HepG2 (cell line): ENCODE results near the gene DYDC2. TPM values are rescaled to one million over a fixed set of nuclear protein-coding genes. Genes with fewer than 3 reads are reported as not detected.

Experiments
- ARID2 ChIP-seq: sonication (generic); formaldehyde crosslinking; IDR thresholded peaks from 2 replicates; pipeline ENCODE4 v1.8.1; 2022; ENCODE audit warnings: mild to moderate bottlenecking, missing genetic modification reagents, borderline replicate concordance
- ARNTL ChIP-seq: sonication (generic); formaldehyde crosslinking; IDR thresholded peaks from 2 replicates; pipeline ENCODE4 v1.4.0; 2020; ENCODE audit warnings: mild to moderate bottlenecking, missing genetic modification reagents
- BHLHE40 ChIP-seq: IDR thresholded peaks from 2 replicates; pipeline ENCODE4 v1.6.1; 2011; ENCODE audit warnings: low read length, improper control_type of control experiment
- FOXO1 ChIP-seq: sonication (generic); formaldehyde crosslinking; IDR thresholded peaks from 2 replicates; pipeline ENCODE4 v1.4.0; 2020; ENCODE audit warnings: missing genetic modification reagents
- GPN1 ChIP-seq: sonication (generic); formaldehyde crosslinking; IDR thresholded peaks from 2 replicates; pipeline ENCODE4 v1.5.1; 2020; ENCODE audit warnings: missing genetic modification reagents, borderline replicate concordance
- HCFC1 ChIP-seq: fragments of 150-350 bp; IDR thresholded peaks from 2 replicates; pipeline ENCODE4 v1.6.1; 2014; ENCODE audit warnings: low read depth, low read length
- HDAC2 ChIP-seq: sonication (generic); formaldehyde crosslinking; IDR thresholded peaks from 2 replicates; pipeline ENCODE4 v1.4.0; 2020; ENCODE audit warnings: missing genetic modification reagents
- HNRNPUL1 ChIP-seq: fragments of 200-400 bp; formaldehyde crosslinking; IDR thresholded peaks from 2 replicates; pipeline ENCODE4 v1.6.1; 2017; ENCODE audit warnings: low read depth, mild to moderate bottlenecking, low read length, moderate library complexity
- IRX3 ChIP-seq: sonication (generic); formaldehyde crosslinking; IDR thresholded peaks from 2 replicates; pipeline ENCODE4 v1.8.1; 2023; ENCODE audit warnings: mild to moderate bottlenecking, low read depth, missing genetic modification reagents, borderline replicate concordance
- JDP2 ChIP-seq: sonication (generic); formaldehyde crosslinking; IDR thresholded peaks from 2 replicates; pipeline ENCODE4 v1.8.1; 2022; ENCODE audit warnings: missing genetic modification reagents, borderline replicate concordance
- KLF11 ChIP-seq: IDR thresholded peaks from 2 replicates; pipeline ENCODE4 v1.6.1; 2016; ENCODE audit warnings: missing compliant biosample characterization
- NKX3-1 ChIP-seq: sonication (generic); formaldehyde crosslinking; IDR thresholded peaks from 2 replicates; pipeline ENCODE4 v1.5.0; 2020; ENCODE audit warnings: missing genetic modification reagents
- NRL ChIP-seq: sonication (generic); formaldehyde crosslinking; IDR thresholded peaks from 2 replicates; pipeline ENCODE4 v1.5.0; 2020; ENCODE audit warnings: missing genetic modification reagents, mild to moderate bottlenecking, moderate library complexity, borderline replicate concordance
- REPIN1 ChIP-seq: sonication (generic); formaldehyde crosslinking; IDR thresholded peaks from 2 replicates; pipeline ENCODE4 v1.8.0; 2022; ENCODE audit warnings: missing genetic modification reagents, low read depth, mild to moderate bottlenecking, borderline replicate concordance
- SALL2 ChIP-seq: sonication (generic); formaldehyde crosslinking; IDR thresholded peaks from 2 replicates; pipeline ENCODE4 v1.8.1; 2023; ENCODE audit warnings: mild to moderate bottlenecking, missing genetic modification reagents, inconsistent platforms
- SRF ChIP-seq: IDR thresholded peaks from 2 replicates; pipeline ENCODE4 v1.6.1; 2011; ENCODE audit warnings: mild to moderate bottlenecking, low read depth, low read length, moderate library complexity
- SRSF9 ChIP-seq: fragments of 200-400 bp; formaldehyde crosslinking; IDR thresholded peaks from 2 replicates; pipeline ENCODE4 v1.6.1; 2018; ENCODE audit warnings: borderline replicate concordance, mild to moderate bottlenecking, low read depth, low read length; ENCODE audit not compliant: insufficient read depth, poor library complexity, severe bottlenecking
- THAP11 ChIP-seq: IDR thresholded peaks from 2 replicates; pipeline ENCODE4 v1.6.1; 2016; ENCODE audit warnings: missing biosample characterization, missing genetic modification reagents
- THYN1 ChIP-seq: sonication (generic); formaldehyde crosslinking; IDR thresholded peaks from 2 replicates; pipeline ENCODE4 v1.8.1; 2023; ENCODE audit warnings: low read depth, mild to moderate bottlenecking, moderate library complexity, missing genetic modification reagents, borderline replicate concordance
- ZFP90 ChIP-seq: sonication (generic); formaldehyde crosslinking; IDR thresholded peaks from 2 replicates; pipeline ENCODE4 v1.8.0; 2022; ENCODE audit warnings: missing genetic modification reagents, mild to moderate bottlenecking, inconsistent platforms, borderline replicate concordance
- ZNF354B ChIP-seq: sonication (generic); formaldehyde crosslinking; IDR thresholded peaks from 2 replicates; pipeline ENCODE4 v1.8.0; 2022; ENCODE audit warnings: mild to moderate bottlenecking, missing genetic modification reagents
- ZNF510 ChIP-seq: sonication (generic); formaldehyde crosslinking; IDR thresholded peaks from 2 replicates; pipeline ENCODE4 v1.4.0; 2020; ENCODE audit warnings: low read depth, mild to moderate bottlenecking, missing genetic modification reagents
- ZNF543 ChIP-seq: sonication (generic); formaldehyde crosslinking; IDR thresholded peaks from 2 replicates; pipeline ENCODE4 v1.4.0; 2020; ENCODE audit warnings: mild to moderate bottlenecking, missing genetic modification reagents
- ZNF644 ChIP-seq: IDR thresholded peaks from 2 replicates; pipeline ENCODE4 v1.6.1; 2016; ENCODE audit warnings: low read depth
- ZNF720 ChIP-seq: sonication (generic); formaldehyde crosslinking; IDR thresholded peaks from 2 replicates; pipeline ENCODE4 v1.4.0; 2020; ENCODE audit warnings: missing genetic modification reagents
- ZSCAN30 ChIP-seq: sonication (generic); formaldehyde crosslinking; IDR thresholded peaks from 2 replicates; pipeline ENCODE4 v1.5.0; 2020; ENCODE audit warnings: mild to moderate bottlenecking, missing genetic modification reagents
- polyA plus RNA-seq, 8 experiments: library from polyadenylated mRNA; depleted of rRNA in 3 of 8; stranded (reverse) in 7 of 8; unstranded in 1 of 8; fragments of >200 nt; fragmentation: Illumina TruSeq in 4 of 8; extraction: Trizol in 4 of 8; gene quantifications; 2 replicates each; pipeline versions ENCODE4 v1.2.1 to v1.2.3, GENCODE V29; 2011 to 2016; ENCODE audit warnings: low read depth in 4 of 8, missing spikeins in 1 of 8, mixed read lengths in 1 of 8; ENCODE audit not compliant: insufficient read depth in 1 of 8
- total RNA-seq, 5 experiments: library from RNA; depleted of rRNA; stranded (reverse); fragments of >200 nt; fragmentation: Illumina TruSeq; extraction: Trizol; gene quantifications; 2 replicates each; pipeline ENCODE4 v1.2.3, GENCODE V29; 2016; ENCODE audit warnings: low read depth in 1 of 5
- TF ChIP-seq, protein P1 (sequence below): sonication (generic); formaldehyde crosslinking; IDR thresholded peaks from 2 replicates; pipeline ENCODE4 v1.4.0; 2020; ENCODE audit warnings: missing genetic modification reagents; ENCODE audit errors: not compliant biosample characterization
- TF ChIP-seq, protein P2 (sequence below): sonication (generic); formaldehyde crosslinking; IDR thresholded peaks from 2 replicates; pipeline ENCODE4 v1.8.0; 2023; ENCODE audit warnings: mild to moderate bottlenecking, missing genetic modification reagents
- TF ChIP-seq, protein P3 (sequence below): sonication (generic); formaldehyde crosslinking; IDR thresholded peaks from 2 replicates; pipeline ENCODE4 v1.4.0; 2020; ENCODE audit warnings: low read depth, mild to moderate bottlenecking, missing genetic modification reagents

Gene DYDC2
- total and polyA plus RNA-seq, 2 of the 13 experiments (the other 11 are each of a cell fraction or from before 2014, with no cell fraction given): 0.98 to 2.3 TPM

DNA sequence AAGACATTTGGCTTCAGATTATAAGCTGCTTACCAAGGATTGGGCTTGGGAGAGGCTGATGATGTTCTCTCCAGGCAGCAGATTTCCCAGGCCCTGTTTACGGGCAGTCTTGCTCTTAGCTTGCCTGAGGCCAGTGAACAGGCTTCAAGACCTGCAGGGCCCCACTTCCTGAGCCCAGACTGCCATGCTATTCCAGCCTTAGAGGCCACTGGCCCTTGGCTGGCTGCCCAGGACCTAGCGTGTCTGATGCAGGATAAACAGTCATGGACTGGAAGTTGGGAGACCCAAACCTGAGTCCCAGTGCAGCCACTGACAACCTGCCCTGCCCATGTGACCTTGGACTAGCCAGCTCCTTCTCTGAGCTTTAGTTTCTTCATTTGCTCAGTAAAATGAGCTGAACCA, 54.7 kb downstream of the DYDC2 start (continued):
- TF ChIP-seq ZSCAN30 (CRISPR knock-in tag) (no peak), KLF11 (CRISPR knock-in tag) (no peak), NKX3-1 (CRISPR knock-in tag) (no peak), HDAC2 (CRISPR knock-in tag) (no peak), THYN1 (no peak), SRF (no peak), JDP2 (CRISPR knock-in tag) (no peak), SALL2 (CRISPR knock-in tag) (no peak), ZNF720 (CRISPR knock-in tag) (no peak), NRL (CRISPR knock-in tag) (no peak), ARID2 (no peak), REPIN1 (no peak), THAP11 (no peak), ZNF354B (no peak), IRX3 (CRISPR knock-in tag) (no peak), ZFP90 (no peak), HCFC1 (no peak), FOXO1 (CRISPR knock-in tag) (no peak; the same call in 1 of the 2 replicates), ARNTL (no peak), ZNF644 (CRISPR knock-in tag) (peak; percentile 88), SRSF9 (no peak), GPN1 (CRISPR knock-in tag) (no peak), ZNF543 (CRISPR knock-in tag) (no peak), HNRNPUL1 (no peak), BHLHE40 (no peak), ZNF510 (no peak)
- TF ChIP-seq, protein P1, sequence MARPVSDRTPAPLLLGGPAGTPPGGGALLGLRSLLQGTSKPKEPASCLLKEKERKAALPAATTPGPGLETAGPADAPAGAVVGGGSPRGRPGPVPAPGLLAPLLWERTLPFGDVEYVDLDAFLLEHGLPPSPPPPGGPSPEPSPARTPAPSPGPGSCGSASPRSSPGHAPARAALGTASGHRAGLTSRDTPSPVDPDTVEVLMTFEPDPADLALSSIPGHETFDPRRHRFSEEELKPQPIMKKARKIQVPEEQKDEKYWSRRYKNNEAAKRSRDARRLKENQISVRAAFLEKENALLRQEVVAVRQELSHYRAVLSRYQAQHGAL (CRISPR knock-in tag): no peak
- TF ChIP-seq, protein P2, sequence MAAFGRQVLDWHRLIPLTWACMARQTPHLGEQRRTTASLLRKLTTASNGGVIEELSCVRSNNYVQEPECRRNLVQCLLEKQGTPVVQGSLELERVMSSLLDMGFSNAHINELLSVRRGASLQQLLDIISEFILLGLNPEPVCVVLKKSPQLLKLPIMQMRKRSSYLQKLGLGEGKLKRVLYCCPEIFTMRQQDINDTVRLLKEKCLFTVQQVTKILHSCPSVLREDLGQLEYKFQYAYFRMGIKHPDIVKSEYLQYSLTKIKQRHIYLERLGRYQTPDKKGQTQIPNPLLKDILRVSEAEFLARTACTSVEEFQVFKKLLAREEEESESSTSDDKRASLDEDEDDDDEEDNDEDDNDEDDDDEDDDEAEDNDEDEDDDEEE (CRISPR knock-in tag): no peak
- TF ChIP-seq, protein P3, sequence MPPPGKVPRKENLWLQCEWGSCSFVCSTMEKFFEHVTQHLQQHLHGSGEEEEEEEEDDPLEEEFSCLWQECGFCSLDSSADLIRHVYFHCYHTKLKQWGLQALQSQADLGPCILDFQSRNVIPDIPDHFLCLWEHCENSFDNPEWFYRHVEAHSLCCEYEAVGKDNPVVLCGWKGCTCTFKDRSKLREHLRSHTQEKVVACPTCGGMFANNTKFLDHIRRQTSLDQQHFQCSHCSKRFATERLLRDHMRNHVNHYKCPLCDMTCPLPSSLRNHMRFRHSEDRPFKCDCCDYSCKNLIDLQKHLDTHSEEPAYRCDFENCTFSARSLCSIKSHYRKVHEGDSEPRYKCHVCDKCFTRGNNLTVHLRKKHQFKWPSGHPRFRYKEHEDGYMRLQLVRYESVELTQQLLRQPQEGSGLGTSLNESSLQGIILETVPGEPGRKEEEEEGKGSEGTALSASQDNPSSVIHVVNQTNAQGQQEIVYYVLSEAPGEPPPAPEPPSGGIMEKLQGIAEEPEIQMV (CRISPR knock-in tag): no peak
- TF ChIP-seq, all 625 proteins: peak for 68
